K562 treated with DMSO at 1 percent for 48 hours (cell line): Measurements from ENCODE around the gene WBP2. TPM values are rescaled to one million over a fixed set of nuclear protein-coding genes. Genes with fewer than 3 reads are reported as not detected.

Source experiments
- total RNA-seq: library from RNA; unstranded; fragments of 300-600 nt; gene quantifications from 2 replicates; pipeline ENCODE4 v1.2.3, GENCODE V29; 2022; ENCODE audit warnings: low replicate concordance; ENCODE audit errors: extremely low read depth

Gene WBP2
- total RNA-seq: 432 TPM in 1 of 2 replicates, not detected in the other

GRCh38 chr17:75855310-75856061 lies at the start of gene WBP2:
Gene WBP2, minus strand, starts transcription at chr17:75855335. Its CDS starts 38 bp downstream, at chr17:75855297.

GRCh38 chr17:75896415-75897159 lies 41.5 kb upstream of the WBP2 start, which contains the start of gene TRIM65:
Gene TRIM65, minus strand, starts transcription at chr17:75896951. Its CDS starts 14 bp downstream, at chr17:75896937.

GRCh38 chr17:75878174-75878998 lies 23.3 kb upstream of the WBP2 start, which contains the start of gene TRIM47:
Gene TRIM47, minus strand, starts transcription at chr17:75878581. Its CDS starts 33 bp downstream, at chr17:75878548.

GRCh38 chr17:75843577-75844529 lies 11.3 kb downstream of the WBP2 start, which contains the start of gene UNC13D:
Gene UNC13D, minus strand, starts transcription at chr17:75844404. Its CDS starts 67 bp downstream, at chr17:75844337.

Other genes starting within 250 kb of the WBP2 start
- gene SMIM5, start 221.9 kb downstream of the WBP2 start, total RNA-seq: not detected in 2 replicates
- gene RECQL5, start 188.2 kb downstream of the WBP2 start, total RNA-seq: not detected in 2 replicates
- not detected in 2 replicates for gene SAP30BP, start 188.0 kb downstream of the WBP2 start, total RNA-seq
- not detected in 2 replicates for gene ITGB4, start 133.9 kb downstream of the WBP2 start, total RNA-seq
- gene GALK1, start 90.1 kb downstream of the WBP2 start, total RNA-seq: not detected in 2 replicates
- not detected in 2 replicates for gene UNK, start 70.5 kb downstream of the WBP2 start, total RNA-seq
- 220 TPM in 1 of 2 replicates, not detected in the other for gene UNC13D, start 10.9 kb downstream of the WBP2 start, total RNA-seq
- not detected in 2 replicates for gene TRIM47, start 23.2 kb upstream of the WBP2 start, total RNA-seq
- gene TRIM65, start 41.6 kb upstream of the WBP2 start, total RNA-seq: not detected in 2 replicates
- not detected in 2 replicates for gene MRPL38, start 49.5 kb upstream of the WBP2 start, total RNA-seq
- gene FBF1, start 85.7 kb upstream of the WBP2 start, total RNA-seq: not detected in 2 replicates
- not detected in 2 replicates for gene ACOX1, start 123.8 kb upstream of the WBP2 start, total RNA-seq
- gene TEN1, start 123.9 kb upstream of the WBP2 start, total RNA-seq: not detected in 2 replicates
- not detected in 2 replicates for gene CDK3, start 145.5 kb upstream of the WBP2 start, total RNA-seq
- gene EVPL, start 172.0 kb upstream of the WBP2 start, total RNA-seq: not detected in 2 replicates
- not detected in 2 replicates for gene SRP68, start 217.2 kb upstream of the WBP2 start, total RNA-seq
- gene GALR2, start 219.4 kb upstream of the WBP2 start, total RNA-seq: not detected in 2 replicates
- not detected in 2 replicates for gene ZACN, start 223.8 kb upstream of the WBP2 start, total RNA-seq
- not detected in 2 replicates for gene EXOC7, start 248.5 kb upstream of the WBP2 start, total RNA-seq